ENCODE results near the gene FOXP3. TPM values are rescaled to one million over a fixed set of nuclear protein-coding genes. Genes with fewer than 3 reads are reported as not detected.

FOXP3 gene
- total RNA-seq, 1 experiment from 2014 or later = 0.26 TPM

- no TSS peak for BruUV-seq (replicated peaks)
- intact Hi-C loops (cut with micrococcal nuclease; ENCODE audit: unreplicated experiment) = no loop called here
- Mint-ChIP-seq H3K27ac (ENCODE audit: unreplicated experiment) (no peak overlapping the region), H3K36me3 (ENCODE audit: insufficient read depth, unreplicated experiment) (peaks cover 22% of the 10 kb centered on the region), H3K9me3 (ENCODE audit: low read depth, unreplicated experiment) (no peaks in the 10 kb centered on the region), H3K4me3 (ENCODE audit: low read depth, unreplicated experiment) (no peak overlapping the region), H3K27me3 (ENCODE audit: unreplicated experiment) (no peaks in the 10 kb centered on the region), H3K4me1 (ENCODE audit: low read depth, unreplicated experiment) (no peaks in the 10 kb centered on the region)
- DNase-seq = no peak
- CTCF ChIA-PET = interaction anchor here (0.7 kb wide), 1 partner anchor 59 kb away, joined by 3 read pairs; no protein-coding TSS in a partner anchor
- TF ChIP-seq, protein P1, sequence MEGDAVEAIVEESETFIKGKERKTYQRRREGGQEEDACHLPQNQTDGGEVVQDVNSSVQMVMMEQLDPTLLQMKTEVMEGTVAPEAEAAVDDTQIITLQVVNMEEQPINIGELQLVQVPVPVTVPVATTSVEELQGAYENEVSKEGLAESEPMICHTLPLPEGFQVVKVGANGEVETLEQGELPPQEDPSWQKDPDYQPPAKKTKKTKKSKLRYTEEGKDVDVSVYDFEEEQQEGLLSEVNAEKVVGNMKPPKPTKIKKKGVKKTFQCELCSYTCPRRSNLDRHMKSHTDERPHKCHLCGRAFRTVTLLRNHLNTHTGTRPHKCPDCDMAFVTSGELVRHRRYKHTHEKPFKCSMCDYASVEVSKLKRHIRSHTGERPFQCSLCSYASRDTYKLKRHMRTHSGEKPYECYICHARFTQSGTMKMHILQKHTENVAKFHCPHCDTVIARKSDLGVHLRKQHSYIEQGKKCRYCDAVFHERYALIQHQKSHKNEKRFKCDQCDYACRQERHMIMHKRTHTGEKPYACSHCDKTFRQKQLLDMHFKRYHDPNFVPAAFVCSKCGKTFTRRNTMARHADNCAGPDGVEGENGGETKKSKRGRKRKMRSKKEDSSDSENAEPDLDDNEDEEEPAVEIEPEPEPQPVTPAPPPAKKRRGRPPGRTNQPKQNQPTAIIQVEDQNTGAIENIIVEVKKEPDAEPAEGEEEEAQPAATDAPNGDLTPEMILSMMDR (IDR thresholded peaks at IDR 0.05; ENCODE audit: unreplicated experiment) = no peak
These were observed 15.4 kb downstream of the FOXP3 start for GRCh38 chrX:49249071-49249470.

DNA sequence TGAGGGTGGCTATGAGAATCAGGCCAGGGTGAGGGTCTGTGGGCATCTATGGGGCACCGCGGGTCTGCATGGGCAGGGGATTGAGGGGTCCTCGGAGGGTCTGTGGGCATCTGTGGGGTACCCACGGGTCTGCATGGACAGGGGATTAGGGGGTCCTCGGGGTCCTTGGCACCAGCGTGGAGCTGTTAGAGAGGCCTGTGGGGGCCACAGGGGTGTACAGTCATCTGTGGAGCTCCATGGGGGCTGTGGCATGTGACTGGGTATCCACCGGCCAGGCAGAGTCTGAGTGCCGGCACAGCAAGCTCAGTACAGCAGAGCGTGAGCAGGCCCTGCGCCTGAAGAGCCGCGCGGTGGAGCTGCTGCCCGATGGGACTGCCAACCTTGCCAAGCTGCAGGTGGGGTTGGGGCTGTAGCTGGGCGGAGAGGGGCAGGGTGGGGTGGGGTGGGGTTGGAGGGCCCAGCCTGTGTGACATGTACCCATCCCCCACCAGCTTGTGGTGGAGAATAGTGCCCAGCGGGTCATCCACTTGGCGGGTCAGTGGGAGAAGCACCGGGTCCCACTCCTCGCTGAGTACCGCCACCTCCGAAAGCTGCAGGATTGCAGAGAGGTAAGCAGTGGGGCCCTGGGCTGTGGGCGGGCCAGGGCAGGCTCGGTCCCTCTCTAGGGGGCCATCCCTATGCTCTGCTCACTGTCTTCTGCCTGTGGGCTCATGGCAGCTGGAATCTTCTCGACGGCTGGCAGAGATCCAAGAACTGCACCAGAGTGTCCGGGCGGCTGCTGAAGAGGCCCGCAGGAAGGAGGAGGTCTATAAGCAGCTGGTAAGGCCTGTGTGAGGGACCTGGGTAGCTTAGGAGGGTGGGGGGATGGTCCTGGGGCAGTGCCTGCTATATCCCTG, 16.3 kb downstream of the FOXP3 start:
- TF ChIP-seq, protein P1 (IDR thresholded peaks at IDR 0.05; ENCODE audit: unreplicated experiment) = no peak
- H3K4me1 Mint-ChIP-seq (ENCODE audit: low read depth, unreplicated experiment) = no peaks in the 10 kb centered on the region
- intact Hi-C loops (cut with micrococcal nuclease; ENCODE audit: unreplicated experiment) = no loop called here
- no TSS peak for BruUV-seq (replicated peaks)
- CTCF ChIA-PET = interaction anchor here (0.7 kb wide), 1 partner anchor 58 kb away, joined by 3 read pairs; no protein-coding TSS in a partner anchor
- H3K9me3 Mint-ChIP-seq (ENCODE audit: low read depth, unreplicated experiment) = no peaks in the 10 kb centered on the region
- no peak overlapping the region for H3K27ac Mint-ChIP-seq (ENCODE audit: unreplicated experiment)
- no peak for DNase-seq
- no peak overlapping the region for H3K4me3 Mint-ChIP-seq (ENCODE audit: low read depth, unreplicated experiment)
- no peaks in the 10 kb centered on the region for H3K27me3 Mint-ChIP-seq (ENCODE audit: unreplicated experiment)
- peaks cover 17% of the 10 kb centered on the region for H3K36me3 Mint-ChIP-seq (ENCODE audit: insufficient read depth, unreplicated experiment)

- Mint-ChIP-seq H3K36me3 (ENCODE audit: insufficient read depth, unreplicated experiment) (peaks cover 16% of the 10 kb centered on the region), H3K4me1 (ENCODE audit: low read depth, unreplicated experiment) (no peaks in the 10 kb centered on the region), H3K27ac (ENCODE audit: unreplicated experiment) (no peak overlapping the region), H3K4me3 (ENCODE audit: low read depth, unreplicated experiment) (no peak overlapping the region), H3K9me3 (ENCODE audit: low read depth, unreplicated experiment) (no peaks in the 10 kb centered on the region), H3K27me3 (ENCODE audit: unreplicated experiment) (no peaks in the 10 kb centered on the region)
- CTCF ChIA-PET = no interaction called here
- intact Hi-C loops (cut with micrococcal nuclease; ENCODE audit: unreplicated experiment) = no loop called here
- no TSS peak for BruUV-seq (replicated peaks)
- no peak for DNase-seq
- TF ChIP-seq, protein P1 (IDR thresholded peaks at IDR 0.05; ENCODE audit: unreplicated experiment) = no peak
These were observed 17.2 kb downstream of the FOXP3 start for GRCh38 chrX:49247346-49247745.

DNA sequence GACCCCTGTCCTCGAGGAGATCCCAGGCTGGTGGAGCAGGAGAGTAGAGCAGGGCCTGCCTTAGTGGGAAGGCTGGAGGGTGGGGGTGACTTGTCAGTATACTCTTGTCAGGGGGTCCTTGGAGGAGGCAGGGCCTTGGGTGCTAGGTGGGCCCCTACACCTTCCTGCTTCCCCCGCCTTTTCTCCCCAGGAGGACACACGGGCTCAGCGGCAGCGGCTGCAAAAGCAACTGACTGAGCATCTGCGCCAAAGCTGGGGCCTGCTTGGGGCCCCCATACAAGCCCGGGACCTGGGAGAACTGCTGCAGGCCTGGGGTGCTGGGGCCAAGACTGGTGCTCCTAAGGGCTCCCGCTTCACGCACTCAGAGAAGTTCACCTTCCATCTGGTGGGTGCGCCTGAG, 18.0 kb downstream of the FOXP3 start:
- no peaks in the 10 kb centered on the region for H3K9me3 Mint-ChIP-seq (ENCODE audit: low read depth, unreplicated experiment)
- H3K36me3 Mint-ChIP-seq (ENCODE audit: insufficient read depth, unreplicated experiment) = peaks cover 10% of the 10 kb centered on the region
- TF ChIP-seq, protein P1 (IDR thresholded peaks at IDR 0.05; ENCODE audit: unreplicated experiment) = no peak
- DNase-seq = no peak
- CTCF ChIA-PET = no interaction called here
- H3K27me3 Mint-ChIP-seq (ENCODE audit: unreplicated experiment) = no peaks in the 10 kb centered on the region
- intact Hi-C loops (cut with micrococcal nuclease; ENCODE audit: unreplicated experiment) = no loop called here
- H3K4me3 Mint-ChIP-seq (ENCODE audit: low read depth, unreplicated experiment) = no peak overlapping the region
- H3K27ac Mint-ChIP-seq (ENCODE audit: unreplicated experiment) = no peak overlapping the region
- H3K4me1 Mint-ChIP-seq (ENCODE audit: low read depth, unreplicated experiment) = no peaks in the 10 kb centered on the region
- BruUV-seq (replicated peaks) = no TSS peak

Data from Calu3 (cell line).